GM19043 (cell line): ENCODE data around the gene GBP7.
"Not testable (repeated sequence)": the region's sequence is repeated elsewhere in the genome, so short reads cannot be mapped to it uniquely, and the experiment has no call there.

Source experiments
- ATAC-seq: cut with Tn5 transposase; IDR thresholded peaks from one replicate; pipeline ENCODE4 v1.9.1; 2021; ENCODE audit warnings: low read depth; ENCODE audit not compliant: unreplicated experiment

The GBP7 gene

GRCh38 chr1:89170170-89171066 is 5.4 kb downstream of the GBP7 start:
- ATAC-seq: no peak

DNA sequence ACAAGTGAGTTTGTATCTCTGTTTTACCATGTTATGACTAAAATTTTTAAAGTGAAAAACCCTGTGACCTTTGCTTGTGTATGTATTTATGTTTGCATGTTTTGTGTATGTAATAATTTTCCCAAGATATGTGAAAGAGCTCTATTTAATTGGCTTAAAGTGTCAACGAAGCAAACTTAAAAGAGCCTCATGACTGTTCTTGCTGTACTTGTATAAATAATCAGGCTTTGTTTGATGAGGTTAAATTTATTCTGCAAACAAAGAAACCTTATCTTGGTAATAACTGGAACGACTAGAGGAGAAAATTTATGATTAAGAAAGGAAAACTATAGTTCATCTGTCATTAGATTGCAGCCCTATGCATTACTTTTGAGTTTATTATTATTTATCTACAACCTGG is 6.6 kb downstream of the GBP7 start:
- no peak for ATAC-seq

DNA sequence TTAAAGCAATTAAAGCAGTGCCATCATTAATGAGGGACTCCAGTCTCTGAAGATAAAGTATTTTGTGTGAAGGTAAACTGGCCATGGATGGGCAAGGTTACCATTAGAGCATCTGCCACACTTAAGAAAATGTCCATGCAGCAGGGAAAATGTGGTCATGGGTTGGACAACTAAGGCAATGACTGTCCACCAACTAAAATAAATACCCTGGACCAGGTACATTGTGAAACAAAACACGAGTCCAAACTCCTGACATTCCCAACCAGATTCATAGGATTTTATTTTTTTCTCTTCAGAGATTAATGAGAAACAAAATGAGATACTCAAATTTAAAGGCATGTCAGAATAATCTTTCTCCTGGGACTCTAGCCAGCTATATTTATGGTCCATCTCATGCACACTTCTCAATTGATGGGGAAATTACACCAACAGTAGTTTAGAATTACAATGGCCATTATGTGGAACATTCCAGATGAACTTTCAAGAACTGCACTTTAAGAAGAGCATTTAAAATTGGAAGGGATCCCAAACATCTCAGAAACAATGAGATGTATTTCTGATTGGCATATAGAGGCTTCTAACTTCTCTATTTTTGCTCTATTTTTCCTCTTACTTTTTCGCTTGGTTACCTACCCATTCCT is 8.1 kb downstream of the GBP7 start:
- no peak for ATAC-seq

DNA sequence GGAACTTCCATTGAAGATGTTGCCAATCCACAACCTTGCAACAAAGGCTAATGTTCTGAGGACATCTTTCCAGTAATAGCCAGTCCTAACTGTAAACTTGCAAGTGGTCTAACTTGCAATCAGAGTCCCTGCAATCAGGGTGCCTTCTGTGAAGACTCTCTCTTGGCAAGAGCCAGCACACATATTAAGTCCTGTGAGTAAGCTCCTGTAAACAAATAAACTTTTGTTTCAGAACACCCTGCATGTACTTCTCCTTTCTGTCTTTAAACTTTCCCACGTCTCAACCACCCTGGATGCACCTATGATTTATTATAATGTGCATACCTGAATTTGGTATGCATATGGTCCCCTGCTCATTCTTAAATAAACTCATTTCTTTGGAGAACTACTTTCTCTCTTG is 9.1 kb downstream of the GBP7 start:
- ATAC-seq: no peak

- no peak for ATAC-seq
Measured at GRCh38 chr1:89165811-89166210, 10.0 kb downstream of the GBP7 start.

DNA sequence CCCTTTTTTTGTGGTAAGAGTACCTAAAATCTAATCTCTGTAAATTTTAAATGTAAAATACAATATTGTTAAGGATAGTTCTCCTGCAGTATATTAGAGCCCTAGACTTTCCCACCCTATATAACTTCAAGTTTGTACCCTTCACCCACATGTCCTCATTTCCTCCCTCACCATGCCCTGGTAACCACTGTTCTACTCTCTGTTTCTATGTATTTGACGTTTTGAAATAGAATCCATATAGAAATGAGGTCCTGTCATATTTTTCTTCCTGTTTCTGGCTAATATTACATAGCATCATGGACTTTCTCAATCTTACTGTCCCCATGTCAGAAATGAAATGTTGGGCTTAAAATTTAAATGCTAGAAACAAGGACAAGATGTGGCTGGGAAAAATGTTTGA is 24.8 kb downstream of the GBP7 start:
- no peak for ATAC-seq

- no peak for ATAC-seq
Measured at GRCh38 chr1:89149976-89150375, 25.8 kb downstream of the GBP7 start.

DNA sequence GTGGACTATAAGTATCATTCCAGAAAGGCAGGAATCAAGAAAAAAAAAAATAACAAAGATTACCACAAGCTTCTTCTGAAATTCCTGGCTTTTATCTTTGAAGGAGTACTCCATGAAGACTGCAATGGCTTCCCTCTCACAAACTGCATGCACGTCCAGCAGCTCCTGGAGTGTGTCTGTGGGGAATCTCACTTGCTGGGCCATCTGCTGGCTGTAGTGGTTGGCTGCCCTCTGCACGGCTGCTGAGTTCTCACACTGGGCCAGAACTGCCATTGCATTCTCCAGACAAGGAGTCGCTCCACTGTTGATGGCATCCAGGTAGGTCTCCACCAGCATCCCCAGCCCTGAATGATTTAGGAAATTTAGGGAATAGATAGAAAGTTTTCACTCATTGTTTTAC is 26.6 kb downstream of the GBP7 start:
- ATAC-seq: no peak

- ATAC-seq: no peak
Measured at GRCh38 chr1:89147678-89148658, 27.8 kb downstream of the GBP7 start.

DNA sequence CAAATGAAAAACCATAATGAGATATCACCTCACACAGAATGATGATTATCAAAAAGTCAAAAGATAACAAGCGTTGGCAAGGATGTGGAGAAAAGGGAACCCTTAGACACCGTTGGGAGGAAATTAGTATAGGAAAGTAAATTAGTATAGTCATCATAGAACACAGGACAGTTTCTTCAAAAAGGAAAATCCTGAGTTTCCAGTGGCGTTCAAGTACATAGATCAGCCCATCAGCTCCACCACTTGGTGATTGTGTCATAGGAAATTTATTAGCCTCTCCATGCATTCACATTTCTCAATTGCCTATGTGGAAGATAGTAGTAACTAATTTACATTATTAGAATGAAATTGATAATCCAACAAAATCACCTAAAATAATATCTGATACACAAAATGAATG is 29.1 kb downstream of the GBP7 start:
- ATAC-seq: no peak

DNA sequence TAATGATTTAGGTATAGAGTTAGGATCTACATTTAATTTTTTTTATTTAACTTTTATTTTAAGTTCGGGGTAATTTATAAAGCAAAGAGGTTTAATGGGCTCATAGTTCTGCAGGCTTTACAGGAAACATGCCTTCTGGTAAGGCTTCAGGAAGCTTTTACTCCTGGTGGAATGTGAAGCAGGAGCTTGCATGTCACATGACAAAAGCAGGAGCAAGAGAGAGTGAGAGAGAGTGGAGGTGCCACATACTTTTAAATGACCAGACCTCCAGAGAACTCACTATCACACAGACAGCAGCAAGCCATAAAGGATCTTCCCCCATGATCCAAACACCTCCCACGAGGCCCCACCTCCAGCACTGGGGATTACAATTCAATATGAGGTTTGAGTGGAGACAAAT is 32.3 kb downstream of the GBP7 start:
- ATAC-seq: no peak

GRCh38 chr1:89142160-89142559 is 33.6 kb downstream of the GBP7 start:
- no peak for ATAC-seq

GRCh38 chr1:89133747-89134146 is 42.1 kb downstream of the GBP7 start:
- no peak for ATAC-seq

- no peak for ATAC-seq
Measured at GRCh38 chr1:89130716-89131115, 45.1 kb downstream of the GBP7 start.

GRCh38 chr1:89129911-89130310 is 45.9 kb downstream of the GBP7 start:
- ATAC-seq: no peak

- ATAC-seq: not testable (repeated sequence)
Measured at GRCh38 chr1:89128003-89128458, 47.8 kb downstream of the GBP7 start.

GRCh38 chr1:89126602-89127565 is 48.9 kb downstream of the GBP7 start:
- ATAC-seq: not testable (repeated sequence)

DNA sequence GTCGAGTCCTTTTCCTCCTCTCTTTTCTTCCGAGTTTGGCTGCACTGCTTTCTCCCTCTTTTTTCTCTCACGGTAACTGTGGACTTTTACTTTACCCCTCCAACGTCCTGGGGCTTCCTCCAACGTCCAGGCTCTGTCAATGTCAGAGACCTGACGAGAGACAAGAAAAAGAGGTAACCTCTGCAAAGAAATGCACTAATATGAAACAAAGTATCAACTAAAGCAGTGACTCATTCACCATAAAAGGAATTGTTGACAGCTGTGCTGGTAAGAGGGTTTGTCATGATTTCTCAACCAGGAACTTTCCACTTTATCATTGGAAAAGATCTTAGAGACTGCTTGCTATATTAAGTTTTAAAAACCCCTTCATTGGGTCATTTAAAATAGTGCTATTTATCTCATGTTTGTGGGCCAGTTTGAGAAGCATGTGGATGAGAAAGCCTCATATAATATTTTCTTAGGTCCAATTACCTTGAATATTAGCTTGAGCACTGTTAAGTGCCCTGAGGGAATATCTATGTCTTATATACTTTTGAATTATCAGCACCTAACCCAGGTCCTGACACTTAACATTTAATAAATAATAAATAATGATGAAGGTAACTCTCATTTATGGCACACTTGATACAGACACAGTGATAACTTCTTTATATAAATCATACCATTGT is 49.8 kb downstream of the GBP7 start, which contains the start of gene GBP2:
Gene GBP2, minus strand, starts transcription at position 202 of the 668 bp plus-strand sequence. CDS start 4,148 bp downstream, outside the sequence.
- ATAC-seq: peak; percentile 67
